ENCODE data around the gene SEC22C. TPM values are rescaled to one million over a fixed set of nuclear protein-coding genes. Genes with fewer than 3 reads are reported as not detected.
"Not testable (repeated sequence)": the region's sequence is repeated elsewhere in the genome, so short reads cannot be mapped to it uniquely, and the experiment has no call there.

SEC22C gene
- total RNA-seq, 1 donor from 2014 or later, result 50.2 TPM

DNA sequence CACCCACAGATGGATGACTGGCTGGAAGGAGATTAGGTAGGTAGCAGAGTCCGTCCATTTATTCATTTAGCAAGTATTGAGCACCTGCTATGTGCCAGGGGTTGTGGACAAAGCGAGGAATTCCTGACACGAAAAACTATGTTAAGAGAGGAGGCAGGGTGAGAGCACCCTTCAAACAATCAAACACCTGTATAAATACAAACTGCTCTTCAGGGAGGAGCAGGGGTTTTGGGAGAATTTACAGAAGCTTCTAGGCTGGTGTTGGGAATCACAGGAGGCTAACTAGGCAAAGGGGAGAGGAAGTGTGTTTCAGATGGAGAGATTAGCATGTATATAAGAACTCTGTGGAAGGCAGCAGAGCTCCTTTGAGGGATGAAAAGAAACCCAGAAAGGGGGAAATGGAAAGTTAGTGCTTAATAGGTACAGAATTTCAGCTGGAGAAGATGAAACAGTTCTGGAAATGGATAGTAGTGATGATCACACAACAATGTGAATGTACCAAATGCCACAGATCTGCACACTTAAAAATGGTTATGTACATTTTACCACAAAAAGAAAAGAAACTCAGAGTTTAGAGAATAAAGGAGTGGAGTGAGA is 805 bp upstream of the SEC22C start:
- intact Hi-C loops (cut with micrococcal nuclease), result loop anchor here (1.0 to 5.0 kb wide), 7 partner anchors 8 to 620 kb away; partner anchors contain the start of genes CCDC13, HIGD1A, NKTR and SS18L2

DNA sequence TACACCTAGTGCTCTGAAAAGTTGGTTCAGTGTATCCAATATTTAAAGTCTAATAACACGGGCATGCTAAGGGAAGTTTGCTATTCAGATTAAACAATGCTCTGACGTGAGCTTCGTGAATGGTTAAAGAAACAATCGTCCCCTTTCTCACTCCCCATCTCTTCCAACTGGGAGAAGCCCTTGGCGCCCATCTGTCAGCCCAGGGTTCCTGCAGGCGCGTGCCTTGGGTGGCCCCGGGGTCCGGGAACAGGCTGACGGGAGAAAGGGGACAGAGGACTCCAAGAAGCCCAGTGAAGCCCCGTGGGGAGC is 413 bp downstream of the SEC22C start:
- intact Hi-C loops (cut with micrococcal nuclease), result loop anchor here (5.0 kb wide), 2 partner anchors 221 to 619 kb away; partner anchors contain the start of genes HIGD1A and ULK4

DNA sequence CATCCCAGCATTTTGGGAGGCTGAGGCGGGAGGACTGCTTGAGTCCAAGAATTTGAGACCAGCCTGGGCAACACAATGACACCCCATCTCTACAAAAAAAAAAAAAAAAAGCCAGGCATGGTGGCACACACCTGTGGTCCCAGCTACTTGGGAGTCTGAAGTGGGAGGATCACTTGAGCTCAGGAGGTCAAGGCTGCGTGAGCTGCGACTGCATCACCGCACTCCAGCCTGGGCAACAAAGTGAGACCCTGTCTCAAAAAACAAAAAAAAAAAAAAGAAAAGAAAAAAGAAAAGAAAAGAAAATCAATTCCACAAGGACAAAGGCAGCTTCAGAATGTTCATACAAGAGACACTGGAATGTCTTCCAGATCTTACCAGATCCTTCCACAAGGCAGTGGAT is 2.4 kb downstream of the SEC22C start:
- intact Hi-C loops (cut with micrococcal nuclease), result not testable (repeated sequence)

DNA sequence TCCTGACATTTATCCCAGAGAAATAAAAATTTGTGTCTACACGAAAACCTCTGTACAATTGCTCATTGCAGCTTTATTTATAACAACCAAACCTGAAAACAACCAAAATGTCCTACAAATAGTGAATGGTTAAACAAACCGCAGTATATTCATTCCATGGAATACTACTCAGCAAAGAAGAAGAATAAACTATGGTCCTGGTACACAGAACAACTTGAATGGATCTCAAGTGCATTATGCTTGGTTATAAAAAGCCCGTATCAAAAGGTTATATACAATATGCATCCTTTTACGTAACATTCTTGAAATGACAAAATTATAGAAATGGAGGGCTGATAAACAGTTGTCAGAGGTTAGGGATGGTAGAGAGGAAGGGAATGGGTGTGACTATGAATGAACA is 3.7 kb downstream of the SEC22C start:
- intact Hi-C loops (cut with micrococcal nuclease), result no loop called here

DNA sequence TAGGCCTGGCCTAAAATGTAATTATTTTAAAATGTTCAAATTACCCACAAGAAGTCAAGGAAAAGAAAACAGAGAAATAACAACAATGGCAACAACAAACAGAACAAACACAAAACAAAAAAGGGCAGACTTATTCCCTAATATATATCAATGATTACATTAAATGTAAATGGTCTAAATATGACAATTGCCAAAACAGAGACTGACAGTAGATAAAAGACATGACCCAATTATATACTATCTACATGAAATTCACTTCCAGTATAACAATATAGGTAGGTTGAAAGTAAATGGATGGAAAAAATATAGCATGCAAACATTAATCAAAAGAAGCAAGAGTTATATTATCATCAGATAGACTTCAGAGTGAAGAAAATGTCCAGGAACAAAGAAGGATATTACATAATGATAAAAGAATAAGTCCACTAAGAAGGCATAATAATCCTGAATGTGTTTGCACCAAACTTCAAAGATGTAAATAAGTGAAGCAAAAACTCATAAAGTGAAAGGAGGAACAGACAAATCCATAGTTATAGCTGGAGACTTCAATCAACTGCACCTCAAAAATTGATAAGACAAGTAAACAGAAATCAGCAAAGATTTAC is 6.5 kb downstream of the SEC22C start:
- intact Hi-C loops (cut with micrococcal nuclease), result no loop called here

DNA sequence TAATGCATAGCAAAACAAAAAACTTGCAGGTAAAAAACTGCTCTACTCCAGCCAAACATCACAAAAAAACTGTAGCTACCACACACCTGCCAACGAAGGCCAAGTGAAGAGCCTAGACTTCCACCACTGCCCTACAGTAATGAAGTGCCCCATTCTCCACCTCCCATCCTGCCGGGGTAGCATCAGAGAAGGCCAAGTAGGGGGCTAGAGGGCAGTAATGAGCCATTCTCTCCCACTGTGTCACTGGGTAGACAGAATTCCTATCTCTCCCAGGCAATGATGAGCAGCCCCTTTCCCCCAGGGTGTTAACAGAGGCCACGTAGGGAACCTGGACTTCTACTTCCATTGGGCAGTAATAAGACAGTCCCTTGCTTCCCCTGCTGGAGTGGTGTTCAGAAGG is 9.5 kb downstream of the SEC22C start:
- intact Hi-C loops (cut with micrococcal nuclease), result no loop called here

DNA sequence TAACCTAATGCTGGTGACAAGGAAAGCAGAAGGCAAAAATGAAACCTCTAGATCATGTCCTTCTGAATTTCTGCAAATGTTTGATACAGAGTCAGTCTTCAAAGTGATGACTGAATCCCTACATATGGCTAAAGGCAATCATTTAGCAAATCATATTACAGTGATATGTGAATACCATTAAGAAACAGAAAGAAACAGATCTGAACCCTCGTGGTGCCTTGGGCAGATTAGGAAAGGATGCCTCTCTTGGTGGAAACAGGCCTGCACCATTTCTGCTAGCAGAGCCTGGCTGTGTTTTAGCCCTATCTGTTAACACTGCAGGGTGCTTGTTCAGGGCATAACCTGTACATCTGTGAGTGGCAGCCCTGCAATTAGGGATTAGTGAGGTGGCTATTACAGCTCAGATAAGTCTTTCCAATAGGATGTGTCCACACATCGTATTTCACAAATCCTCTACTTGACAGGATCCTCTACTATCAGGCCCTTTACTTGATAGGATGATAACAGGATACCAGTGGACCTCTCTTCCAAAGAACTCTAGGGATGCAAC is 12.1 kb downstream of the SEC22C start:
- intact Hi-C loops (cut with micrococcal nuclease), result no loop called here

DNA sequence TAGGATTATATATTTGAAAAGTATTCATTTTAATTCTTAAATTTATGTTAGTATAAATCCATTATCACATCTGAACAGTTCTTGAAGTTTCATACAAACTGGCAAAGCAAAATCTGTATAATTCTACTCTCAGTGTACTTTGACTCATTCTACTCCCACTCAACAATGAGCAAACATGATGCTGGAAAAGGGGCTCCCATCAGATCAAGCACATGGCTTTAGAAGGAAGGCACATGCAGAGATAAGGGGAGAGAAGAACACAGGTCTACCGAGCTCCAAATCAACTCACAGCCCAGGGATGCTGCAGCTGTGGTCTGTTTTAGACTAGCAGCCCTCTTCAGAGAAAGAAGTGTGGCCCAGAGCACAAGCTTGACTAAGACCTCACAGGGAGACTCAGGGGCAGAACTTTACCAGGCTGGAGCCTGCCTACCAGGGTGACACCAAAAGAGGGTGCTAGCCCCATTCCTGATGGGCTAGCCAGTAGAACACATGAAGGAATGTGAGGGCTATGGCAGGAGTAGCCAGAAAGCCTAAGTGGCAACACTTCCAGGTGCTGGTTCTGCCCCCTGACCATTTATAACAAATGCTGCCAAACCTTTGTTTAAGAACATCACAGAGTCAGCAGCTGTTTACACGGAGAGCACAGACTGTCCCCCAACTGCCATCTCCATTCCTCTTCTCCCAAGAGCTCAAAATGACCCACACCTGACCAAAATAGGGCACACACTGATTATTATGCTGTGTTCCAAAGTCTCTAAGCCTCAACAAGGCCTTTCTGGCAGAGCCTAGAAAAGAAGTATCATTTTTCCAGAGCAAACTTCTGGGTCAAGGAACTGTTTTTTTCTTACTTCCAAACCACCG is 19.5 kb downstream of the SEC22C start:
- intact Hi-C loops (cut with micrococcal nuclease), result no loop called here

DNA sequence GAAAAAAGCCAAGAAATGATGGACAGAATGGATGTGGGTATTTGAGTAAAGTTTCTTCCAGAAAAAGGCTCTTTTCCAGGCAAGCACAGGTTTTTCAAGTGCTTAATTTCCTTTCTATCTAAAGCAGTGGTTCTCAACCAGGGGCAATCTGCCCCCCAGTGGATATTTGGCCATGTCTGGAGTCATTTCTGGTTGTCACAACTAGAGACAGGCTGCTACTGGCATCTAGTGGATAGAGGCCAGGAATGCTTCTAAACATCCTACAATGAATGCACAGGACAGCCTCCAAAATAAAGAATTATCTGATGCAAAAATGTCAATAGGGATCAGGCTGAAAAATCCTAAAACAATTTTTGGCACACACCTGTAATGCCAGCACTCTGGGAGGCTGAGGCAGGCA is 23.9 kb downstream of the SEC22C start:
- intact Hi-C loops (cut with micrococcal nuclease), result loop anchor here (10.0 kb wide), 1 partner anchor 187 kb away; no protein-coding TSS in a partner anchor

DNA sequence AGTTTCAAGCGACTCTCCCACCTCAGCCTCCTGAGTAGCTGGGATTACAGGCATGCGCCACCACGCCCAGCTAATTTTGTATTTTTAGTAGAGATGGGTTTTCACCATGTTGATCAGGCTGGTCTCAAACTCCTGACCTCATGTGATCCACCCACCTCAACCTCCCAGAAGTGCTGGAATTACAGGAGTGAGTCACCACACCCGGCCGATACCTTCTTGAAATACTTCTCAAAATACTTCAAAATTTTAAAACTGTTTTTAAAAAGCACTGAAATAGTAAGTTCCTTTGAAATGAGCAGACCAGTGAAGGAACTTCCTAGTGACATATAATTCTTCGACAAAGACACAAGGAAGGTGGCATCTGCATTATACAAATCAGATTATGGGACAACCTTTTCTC is 24.9 kb downstream of the SEC22C start:
- intact Hi-C loops (cut with micrococcal nuclease), result loop anchor here (1.0 to 10.0 kb wide), 4 partner anchors 25 to 188 kb away; partner anchors contain the start of gene VIPR1

DNA sequence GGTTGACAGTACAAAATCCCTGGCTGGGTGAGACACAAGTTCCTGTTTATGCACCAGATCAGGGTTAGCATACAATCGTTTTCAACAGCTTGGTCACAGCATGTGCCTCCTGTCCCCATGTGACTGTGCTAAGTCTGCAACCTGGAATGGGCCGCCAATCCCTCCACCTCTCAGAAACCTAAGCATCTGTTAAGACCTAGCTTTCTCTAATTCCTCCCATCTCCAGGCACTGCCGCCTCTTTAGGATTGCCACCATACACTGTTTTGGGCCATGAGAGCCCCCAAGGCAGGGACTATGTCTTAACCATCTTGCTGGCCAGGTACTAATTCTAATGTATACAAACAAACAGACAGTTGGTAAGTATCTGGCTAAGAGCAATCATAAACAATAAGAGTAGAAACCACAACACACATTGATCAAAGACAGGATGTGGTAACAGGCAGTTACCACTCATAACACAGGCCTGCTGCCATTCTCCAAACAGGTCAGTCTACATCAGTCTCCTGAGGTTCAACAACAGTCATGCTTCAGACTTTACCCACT is 25.6 kb downstream of the SEC22C start:
- intact Hi-C loops (cut with micrococcal nuclease), result loop anchor here (1.0 to 10.0 kb wide), 4 partner anchors 26 to 189 kb away; partner anchors contain the start of gene VIPR1

DNA sequence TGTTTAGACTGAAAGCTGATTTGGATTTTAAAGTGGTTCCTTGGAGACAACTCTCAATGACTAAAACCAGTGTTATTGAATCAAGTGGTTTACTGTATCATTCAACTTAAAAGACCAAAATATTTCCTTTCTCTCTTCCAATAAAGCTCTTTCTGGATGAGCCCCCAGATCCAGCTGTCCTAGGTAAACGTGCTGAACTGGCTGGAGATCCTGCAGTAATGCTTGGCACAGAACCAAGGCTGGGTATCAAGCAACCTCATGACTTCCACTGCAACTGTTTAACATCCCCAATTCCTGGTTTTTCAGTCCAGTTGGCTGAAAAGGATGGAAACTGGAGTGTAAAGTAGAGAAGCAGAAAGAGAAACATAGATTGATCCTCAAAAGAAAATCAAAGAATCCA is 28.9 kb downstream of the SEC22C start:
- intact Hi-C loops (cut with micrococcal nuclease), result loop anchor here (10.0 kb wide), 1 partner anchor 192 kb away; no protein-coding TSS in a partner anchor

DNA sequence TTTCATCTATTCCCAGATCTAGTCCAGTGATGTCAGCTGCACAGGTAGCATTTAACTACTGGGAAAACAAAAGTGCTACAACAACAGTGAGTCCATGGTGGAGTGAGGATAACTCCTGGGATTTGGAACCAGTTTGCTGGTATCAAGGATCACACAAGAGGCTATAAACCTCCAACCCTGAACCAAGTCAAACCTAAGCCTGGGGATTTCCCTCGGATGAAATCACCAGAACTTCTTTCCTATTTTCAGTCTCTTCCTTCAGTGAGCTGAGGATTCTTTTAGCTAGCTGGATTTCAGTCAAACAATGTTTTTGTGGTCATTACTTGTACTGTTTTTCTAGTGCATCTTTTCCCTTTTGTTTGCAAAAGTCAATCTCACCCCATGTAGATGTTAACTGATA is 31.5 kb downstream of the SEC22C start:
- intact Hi-C loops (cut with micrococcal nuclease), result loop anchor here (10.0 kb wide), 1 partner anchor 195 kb away; no protein-coding TSS in a partner anchor

DNA sequence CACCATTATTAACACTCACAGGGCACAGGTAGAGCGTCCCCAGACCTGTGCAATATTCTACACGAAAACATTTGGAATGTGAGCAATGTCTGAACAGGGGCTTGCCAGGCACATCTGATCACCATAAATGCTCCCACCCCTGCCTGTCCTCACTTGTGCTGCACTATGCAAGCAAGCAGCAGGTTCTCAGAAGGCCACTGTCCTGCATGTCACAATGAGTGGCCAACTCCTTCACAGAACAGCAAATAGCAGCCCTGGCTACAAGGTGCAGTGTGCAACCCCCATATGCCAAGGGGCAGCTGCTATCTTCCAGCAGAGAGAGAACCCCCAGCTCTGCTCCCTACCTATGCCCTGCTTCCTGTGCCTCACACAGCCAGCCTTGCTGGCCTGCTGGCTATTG is 32.6 kb downstream of the SEC22C start:
- intact Hi-C loops (cut with micrococcal nuclease), result loop anchor here (5.0 kb wide), 1 partner anchor 302 kb away; no protein-coding TSS in a partner anchor

DNA sequence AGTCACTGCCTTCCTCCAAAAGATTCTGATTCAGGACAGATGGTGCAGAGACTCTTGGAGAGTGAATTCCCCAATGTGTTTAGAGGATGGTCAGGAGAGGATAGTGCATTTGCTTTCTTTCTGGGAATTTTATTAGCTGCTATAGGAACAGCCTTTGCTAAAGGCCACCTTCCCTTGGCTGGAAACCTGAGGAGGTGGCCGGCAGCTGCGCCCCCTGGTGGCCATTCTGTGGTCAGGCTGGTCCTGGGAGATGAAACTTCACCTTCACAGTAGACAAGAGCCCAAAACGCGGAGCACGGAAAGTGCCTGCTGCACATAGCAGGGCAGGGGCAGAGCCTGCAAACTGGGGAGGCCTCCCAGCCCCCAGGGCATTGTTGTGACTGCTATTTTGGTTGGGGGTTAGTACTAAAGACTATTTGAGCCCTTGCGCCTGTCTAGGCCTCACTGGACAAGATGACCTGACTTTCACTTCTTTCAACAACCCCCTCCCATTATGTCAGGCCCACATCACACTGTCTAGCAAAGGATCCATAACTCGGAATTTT is 34.3 kb downstream of the SEC22C start:
- intact Hi-C loops (cut with micrococcal nuclease), result loop anchor here (1.0 to 5.0 kb wide), 2 partner anchors 45 to 300 kb away; partner anchors contain the start of gene VIPR1

DNA sequence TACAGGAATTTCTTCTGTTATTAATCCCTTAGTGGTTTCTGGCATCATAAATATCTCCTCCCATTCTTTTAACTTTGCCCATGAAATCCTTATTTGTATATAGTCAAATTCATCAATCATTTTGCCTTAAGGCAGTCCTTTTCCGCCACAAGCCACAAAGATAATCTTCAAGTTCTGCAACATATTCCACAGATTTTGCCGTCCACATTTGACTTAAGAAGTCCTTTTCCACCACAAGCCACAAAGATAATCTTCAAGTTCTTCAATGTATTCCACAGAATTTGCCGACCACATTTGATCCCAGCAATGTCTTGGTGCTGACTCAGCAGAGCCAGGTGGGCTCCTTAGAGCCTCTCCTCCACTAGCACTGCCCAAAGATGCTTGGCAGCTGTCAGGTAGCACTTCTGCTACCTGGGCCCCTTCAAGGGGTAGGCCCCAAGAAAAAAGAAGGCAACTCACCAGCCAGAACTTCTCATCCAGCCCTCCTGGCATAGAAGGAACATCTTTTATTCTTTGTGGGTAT is 35.0 kb downstream of the SEC22C start:
- intact Hi-C loops (cut with micrococcal nuclease), result loop anchor here (1.0 to 5.0 kb wide), 2 partner anchors 44 to 299 kb away; partner anchors contain the start of gene VIPR1

DNA sequence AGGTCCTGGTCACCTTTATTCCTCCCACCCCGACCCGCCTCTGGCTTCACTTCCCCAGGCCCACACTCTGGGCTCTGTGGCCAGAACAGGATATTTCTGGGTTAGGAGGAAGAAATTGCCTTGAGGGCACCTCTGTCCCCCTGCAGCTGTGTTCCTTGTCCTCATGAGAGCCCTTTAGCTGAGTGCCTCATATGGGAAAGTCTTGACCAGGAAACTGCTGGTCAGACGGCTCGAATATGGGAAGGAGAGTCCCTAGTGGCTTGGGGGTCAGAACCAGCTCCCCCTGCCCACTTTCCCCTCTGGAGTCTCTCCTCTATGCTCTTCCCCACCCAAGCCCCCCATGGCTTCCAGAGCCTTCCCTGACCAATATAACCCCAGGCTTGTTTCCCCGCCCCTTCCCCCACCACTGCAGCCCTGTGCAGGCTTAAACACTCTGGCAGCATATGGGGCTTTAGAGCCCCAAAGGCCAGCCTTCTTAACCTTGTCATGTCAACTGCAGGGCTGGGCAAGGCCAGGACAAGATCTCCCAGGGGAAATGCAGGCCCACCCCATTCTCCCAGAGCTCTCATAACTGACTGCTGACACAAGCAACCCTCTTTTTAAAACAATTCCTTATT is 36.4 kb downstream of the SEC22C start:
- intact Hi-C loops (cut with micrococcal nuclease), result loop anchor here (5.0 kb wide), 1 partner anchor 298 kb away; no protein-coding TSS in a partner anchor

DNA sequence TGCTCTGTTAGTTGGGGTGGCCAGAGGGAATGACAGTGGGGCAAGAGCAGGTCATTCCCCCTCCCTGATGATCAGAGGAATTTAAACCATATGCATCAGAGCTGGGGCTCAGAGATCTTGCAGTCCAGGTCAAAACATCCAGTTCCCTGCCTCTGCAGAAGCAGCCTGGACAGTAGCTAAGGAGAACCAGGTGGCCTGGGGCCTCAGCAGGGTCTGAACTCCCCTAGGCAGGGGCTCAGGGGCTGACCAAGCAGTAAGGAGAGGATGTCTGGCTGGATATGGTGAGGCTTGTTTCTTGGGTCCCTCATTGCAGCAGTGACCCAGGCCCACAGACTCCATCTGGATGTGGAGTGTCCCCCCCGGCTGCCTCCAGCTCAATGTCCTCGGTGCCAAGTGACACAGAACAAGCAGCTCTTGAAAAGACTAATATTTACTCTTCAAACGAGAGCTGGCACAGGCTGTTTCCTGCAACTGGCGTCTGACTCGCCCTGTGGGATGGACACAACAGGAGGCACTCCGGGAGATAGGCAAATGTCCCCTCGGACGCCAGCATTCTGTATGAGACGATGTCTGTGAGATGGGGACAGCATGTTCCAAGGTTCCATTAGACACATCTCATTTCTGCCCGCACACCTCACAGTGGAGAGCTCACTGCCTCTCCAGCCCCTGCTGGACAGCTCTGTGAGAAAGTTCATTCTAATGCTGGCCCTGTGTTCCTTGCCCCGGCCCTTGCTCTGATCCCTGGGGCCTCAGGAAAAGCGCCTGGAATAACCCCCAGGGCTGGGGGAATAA is 37.1 kb downstream of the SEC22C start:
- intact Hi-C loops (cut with micrococcal nuclease), result loop anchor here (5.0 kb wide), 1 partner anchor 297 kb away; no protein-coding TSS in a partner anchor

DNA sequence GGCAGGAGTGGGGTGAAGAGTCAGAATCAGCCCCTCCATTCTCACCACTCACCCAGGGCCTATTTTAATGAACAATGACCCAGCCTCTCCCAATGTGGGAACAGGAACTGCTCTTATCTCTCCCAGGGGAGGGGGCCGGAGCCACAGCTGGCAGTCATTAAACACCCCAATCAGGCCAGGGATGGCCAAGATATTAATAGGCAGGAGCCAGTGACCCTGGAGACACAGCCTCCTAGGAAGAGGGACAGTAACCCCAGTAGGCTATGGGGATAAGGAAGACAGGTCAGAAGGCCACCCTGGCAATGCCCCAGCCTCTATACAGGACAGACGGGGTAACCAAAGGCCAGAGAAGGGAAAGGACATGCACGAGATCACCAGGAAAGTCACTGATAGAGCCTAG is 40.7 kb downstream of the SEC22C start:
- intact Hi-C loops (cut with micrococcal nuclease), result no loop called here
